GM12878 (cell line): Measurements from ENCODE around the gene MDFI. TPM values are rescaled to one million over a fixed set of nuclear protein-coding genes. Genes with fewer than 3 reads are reported as not detected.

Source experiments
- ATAC-seq: fragments of 200-7000 bp; cut with Tn5 transposase; 3 replicates; pipeline ENCODE4 v1.9.1; 2020; ENCODE audit warnings: mild to moderate bottlenecking, moderate library complexity
- BruUV-seq: library from RNA; stranded (reverse); fragments of 400-500 nt; replicated peaks from 2 replicates; lab custom pipeline; 2021; lab: Mats Ljungman, UMichigan
- CTCF ChIA-PET: fragments of 300-600 bp; sonication (Branson Sonifier 250); formaldehyde crosslinking; extraction: SDS; loops from one replicate; lab custom pipeline; 2021; ENCODE audit warnings: inconsistent platforms; lab: Yijun Ruan, JAX
- POLR2A ChIA-PET: fragments of 350-600 bp; formaldehyde crosslinking; extraction: SDS; loops from one replicate; lab custom pipeline; 2021; ENCODE audit warnings: inconsistent platforms; lab: Charles Lee
- RAD21 ChIA-PET: fragments of 300-600 bp; sonication (Branson Sonifier 250); formaldehyde crosslinking; loops from one replicate; lab custom pipeline; 2023; ENCODE audit warnings: antibody characterized with exemption; ENCODE audit not compliant: unreplicated experiment; lab: Charles Lee
- SMC1A ChIA-PET: fragments of 300-600 bp; sonication (Branson Sonifier 250); formaldehyde crosslinking; loops from one replicate; lab custom pipeline; 2023; ENCODE audit not compliant: unreplicated experiment, uncharacterized antibody; lab: Charles Lee
- DNase-seq: peaks from one replicate; pipeline ENCODE4 v3.0.0-alpha.2; 2011; ENCODE audit warnings: low read depth, low spot score
- FAIRE-seq: peaks from 3 replicates; lab custom pipeline; 2011; peaks lifted over from hg19 to GRCh38; lab: Jason Lieb, UNC
- H2AFZ ChIP-seq: 2 replicates; pipeline ENCODE4 v1.6.0; 2011; ENCODE audit warnings: low read depth, low read length, control low read depth; ENCODE audit not compliant: control insufficient read depth
- H3K27ac ChIP-seq: 2 replicates; pipeline ENCODE4 v1.5.1; 2011; ENCODE audit warnings: control low read depth; ENCODE audit not compliant: control insufficient read depth, insufficient read depth
- H3K27me3 ChIP-seq, 2 experiments: replicated peaks in 1 of 2; 2 replicates each; pipeline versions ENCODE4 v1.6.0 to v1.6.1; 2011; ENCODE audit warnings: low read length in 1 of 2; ENCODE audit not compliant: control insufficient read depth in 2 of 2, insufficient read depth in 2 of 2
- H3K36me3 ChIP-seq, 2 experiments: 2 replicates each; pipeline ENCODE4 v1.5.1; 2011; ENCODE audit warnings: low read length in 1 of 2; ENCODE audit not compliant: control insufficient read depth in 2 of 2, insufficient read depth in 2 of 2
- H3K4me1 ChIP-seq: 2 replicates; pipeline ENCODE4 v1.6.1; 2011; ENCODE audit warnings: mild to moderate bottlenecking, low read length, moderate library complexity, mixed read lengths; ENCODE audit not compliant: control insufficient read depth, insufficient read depth
- H3K4me2 ChIP-seq: 2 replicates; pipeline ENCODE4 v1.6.0; 2011; ENCODE audit warnings: control low read depth; ENCODE audit not compliant: control insufficient read depth, insufficient read depth
- H3K4me3 ChIP-seq: fragments of 200-600 bp; sonication (generic); 2 replicates; pipeline ENCODE4 v1.5.1; 2016
- H3K79me2 ChIP-seq: 2 replicates; pipeline ENCODE4 v1.6.0; 2011; ENCODE audit warnings: low read length; ENCODE audit not compliant: control insufficient read depth, insufficient read depth
- H3K9ac ChIP-seq: 2 replicates; pipeline ENCODE4 v1.8.0; 2011; ENCODE audit warnings: low read length, control low read depth, mixed read lengths; ENCODE audit not compliant: control insufficient read depth, insufficient read depth
- H3K9me3 ChIP-seq: replicated peaks from 3 replicates; pipeline ENCODE4 v1.5.1; 2011; ENCODE audit warnings: mild to moderate bottlenecking, low read length; ENCODE audit not compliant: control insufficient read depth, insufficient read depth
- H4K20me1 ChIP-seq: 2 replicates; pipeline ENCODE4 v1.6.0; 2011; ENCODE audit not compliant: control insufficient read depth, insufficient read depth
- CBFB ChIP-seq: IDR thresholded peaks from 2 replicates; pipeline ENCODE4 v1.6.1; 2016; ENCODE audit warnings: antibody characterized with exemption, low read depth
- CHD2 ChIP-seq: IDR thresholded peaks from 2 replicates; pipeline ENCODE4 v1.6.1; 2011; ENCODE audit warnings: low read depth, low read length, improper control_type of control experiment, borderline replicate concordance
- FOS ChIP-seq: IDR thresholded peaks from 3 replicates; pipeline ENCODE4 v1.6.1; 2011; ENCODE audit warnings: borderline replicate concordance; ENCODE audit not compliant: insufficient read length; ENCODE audit errors: extremely low read depth
- GATAD2B ChIP-seq: fragments of 450-650 bp; conservative IDR thresholded peaks from 2 replicates; pipeline ENCODE4 v1.6.1; 2017; ENCODE audit warnings: low read depth, mild to moderate bottlenecking, moderate library complexity
- WGBS: methylation state at CpG from one replicate; pipeline ENCODE4 v1.1.6; 2016; ENCODE audit warnings: low lambda C conversion rate; ENCODE audit not compliant: insufficient replicate concordance, insufficient coverage; ENCODE audit errors: missing lambda C conversion rate; 5-methylcytosine and 5-hydroxymethylcytosine counted together
- in situ Hi-C: fragments of 300-500 bp; cut with MboI; formaldehyde crosslinking; loops from 9 replicates; pipeline ENCODE4 v1.14.3; 2018; ENCODE audit warnings: mixed read lengths
- intact Hi-C: fragments of 100-400 bp; cut with micrococcal nuclease; formaldehyde crosslinking; loops from one replicate; pipeline ENCODE4 v1.14.2; 2022; ENCODE audit not compliant: unreplicated experiment
- polyA plus RNA-seq, 11 experiments: library from polyadenylated mRNA; depleted of rRNA in 4 of 11; unstranded in 6 of 11; stranded (reverse) in 5 of 11; fragments of >200 nt; fragmentation: Nextera tagmentation in 4 of 11; fragmentation: Illumina TruSeq in 1 of 11; extraction: Ambion mirVana in 4 of 11; extraction: Trizol in 1 of 11; gene quantifications; 1 replicate in 1 of 11; 2 replicates in 10 of 11; pipeline versions ENCODE4 v1.2.1 to v1.2.3, GENCODE V29; 2011 to 2016; ENCODE audit warnings: inconsistent platforms in 2 of 11, missing spikeins in 2 of 11, low read depth in 1 of 11
- total RNA-seq, 4 experiments: library from RNA; depleted of rRNA in 3 of 4; stranded (reverse); fragments of >200 nt in 3 of 4; fragmentation: Illumina TruSeq in 1 of 4; extraction: Trizol in 1 of 4; gene quantifications; 2 replicates each; pipeline versions ENCODE4 v1.2.1 to v1.2.3, GENCODE V29; 2013 to 2021
- TF ChIP-seq, protein P1 (sequence below): fragments of 450-650 bp; IDR thresholded peaks from 2 replicates; pipeline ENCODE4 v1.6.1; 2016; ENCODE audit warnings: mild to moderate bottlenecking

Gene MDFI
- total and polyA plus RNA-seq, 10 of the 15 experiments (the other 5 are each of a cell fraction or from before 2014, with no cell fraction given): not detected

DNA sequence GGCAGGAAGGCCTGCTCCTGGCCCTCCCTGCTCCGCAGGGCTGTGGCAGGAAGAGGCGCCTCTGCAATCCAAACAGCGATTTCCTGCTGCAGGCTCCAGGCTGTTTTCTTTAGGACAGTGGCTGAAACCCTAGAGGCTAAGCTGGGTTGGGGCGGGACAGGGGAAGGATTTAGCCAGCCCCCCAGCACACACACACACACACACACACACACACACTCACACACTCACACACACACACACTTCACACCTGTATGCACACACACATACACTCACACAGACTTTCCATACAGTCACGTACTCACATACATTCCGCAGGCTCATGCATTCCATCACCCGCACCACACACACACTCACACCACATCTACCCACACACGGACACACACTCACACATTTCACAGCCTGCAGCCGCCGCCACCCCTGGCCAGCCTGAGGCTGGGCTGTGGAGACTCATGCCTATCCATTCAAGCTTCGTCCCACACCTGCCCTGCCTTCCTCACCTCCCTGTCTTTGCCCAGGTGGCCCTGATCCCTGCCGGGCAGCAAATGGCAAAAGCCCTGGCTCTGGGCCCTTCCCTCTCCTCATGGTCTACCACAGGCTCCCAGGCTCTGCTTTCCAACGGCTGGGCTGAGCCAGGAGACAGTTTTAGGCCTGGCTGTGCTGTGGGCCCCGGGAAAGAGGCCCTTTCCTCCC is 17.9 kb downstream of the MDFI start:
- in situ Hi-C loops (no loop called here), intact Hi-C loops (no loop called here)
- no peak overlapping the region for H2AFZ ChIP-seq
- H3K27ac ChIP-seq: no peak overlapping the region
- no peak for FAIRE-seq
- H3K27me3 ChIP-seq: peaks cover 3 to 5% of the 10 kb centered on the region in 2 experiments; a peak in 3 of 4 replicates
- H3K9ac ChIP-seq: no peak overlapping the region
- no peak overlapping the region for H3K4me2 ChIP-seq
- no peak for ATAC-seq
- CTCF ChIA-PET: no interaction called here
- no peaks in the 10 kb centered on the region for H4K20me1 ChIP-seq
- no peak for TF ChIP-seq FOS
- TF ChIP-seq CBFB: no peak
- no peak for TF ChIP-seq CHD2
- TF ChIP-seq, protein P1, sequence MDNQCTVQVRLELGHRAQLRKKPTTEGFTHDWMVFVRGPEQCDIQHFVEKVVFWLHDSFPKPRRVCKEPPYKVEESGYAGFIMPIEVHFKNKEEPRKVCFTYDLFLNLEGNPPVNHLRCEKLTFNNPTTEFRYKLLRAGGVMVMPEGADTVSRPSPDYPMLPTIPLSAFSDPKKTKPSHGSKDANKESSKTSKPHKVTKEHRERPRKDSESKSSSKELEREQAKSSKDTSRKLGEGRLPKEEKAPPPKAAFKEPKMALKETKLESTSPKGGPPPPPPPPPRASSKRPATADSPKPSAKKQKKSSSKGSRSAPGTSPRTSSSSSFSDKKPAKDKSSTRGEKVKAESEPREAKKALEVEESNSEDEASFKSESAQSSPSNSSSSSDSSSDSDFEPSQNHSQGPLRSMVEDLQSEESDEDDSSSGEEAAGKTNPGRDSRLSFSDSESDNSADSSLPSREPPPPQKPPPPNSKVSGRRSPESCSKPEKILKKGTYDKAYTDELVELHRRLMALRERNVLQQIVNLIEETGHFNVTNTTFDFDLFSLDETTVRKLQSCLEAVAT: no peak
- TF ChIP-seq GATAD2B: no peak
- TF ChIP-seq, all 136 proteins: peak for 0
- BruUV-seq: no TSS peak
- Histone ChIP-seq H3K79me2 (no peaks in the 10 kb centered on the region), H3K4me1 (no peaks in the 10 kb centered on the region), H3K4me3 (no peak overlapping the region), H3K9me3 (no peaks in the 10 kb centered on the region), H3K36me3 (no peaks in the 10 kb centered on the region)
- WGBS: 45% methylated on average over 13 of the region's 14 CpGs
- SMC1A ChIA-PET: no interaction called here
- RAD21 ChIA-PET: no interaction called here
- no peak for DNase-seq
- POLR2A ChIA-PET: no interaction called here
